Fibroblast of lung (primary cell): ENCODE results near the gene YPEL3. TPM values are rescaled to one million over a fixed set of nuclear protein-coding genes. Genes with fewer than 3 reads are reported as not detected.

Experiments
- DNase-seq, 2 donors: peaks; one replicate each; pipeline versions ENCODE4 v3.0.0 to v3.0.0-alpha.2; 2010; ENCODE audit warnings: low read depth in 2 of 2
- H2AFZ ChIP-seq: 2 replicates; pipeline ENCODE4 v1.5.1; 2012; ENCODE audit warnings: low read length, control low read depth, inconsistent platforms
- H3K27ac ChIP-seq: 2 replicates; pipeline ENCODE4 v1.5.1; 2011; ENCODE audit warnings: low read length, control low read depth; ENCODE audit not compliant: insufficient read depth
- H3K27me3 ChIP-seq: 2 replicates; pipeline ENCODE4 v1.5.1; 2011; ENCODE audit warnings: mild to moderate bottlenecking, low read length; ENCODE audit not compliant: control insufficient read depth, insufficient read depth
- H3K36me3 ChIP-seq: 2 replicates; pipeline ENCODE4 v1.5.1; 2011; ENCODE audit warnings: low read length; ENCODE audit not compliant: control insufficient read depth, insufficient read depth
- H3K4me1 ChIP-seq: 2 replicates; pipeline ENCODE4 v1.5.1; 2011; ENCODE audit warnings: low read length; ENCODE audit not compliant: control insufficient read depth, insufficient read depth; ENCODE audit errors: extremely low read depth
- H3K4me2 ChIP-seq: 2 replicates; pipeline ENCODE4 v1.5.1; 2011; ENCODE audit warnings: low read length, control low read depth; ENCODE audit not compliant: insufficient read depth; ENCODE audit errors: extremely low read depth
- H3K4me3 ChIP-seq, 4 experiments: fragments of 200-600 bp in 1 of 4; sonication (generic) in 1 of 4; replicated peaks in 1 of 4; 2 replicates each; pipeline ENCODE4 v1.5.1; 2011 to 2016; ENCODE audit warnings: low read length in 4 of 4, low read depth in 3 of 4, mild to moderate bottlenecking in 3 of 4, control low read depth in 2 of 4, inconsistent platforms in 1 of 4, mixed read lengths in 1 of 4; ENCODE audit not compliant: insufficient read depth in 1 of 4; ENCODE audit errors: control extremely low read depth in 1 of 4
- H3K79me2 ChIP-seq: 2 replicates; pipeline ENCODE4 v1.5.1; 2012; ENCODE audit warnings: mild to moderate bottlenecking, low read length, inconsistent platforms; ENCODE audit not compliant: control insufficient read depth, insufficient read depth
- H3K9ac ChIP-seq: 2 replicates; pipeline ENCODE4 v1.5.1; 2011; ENCODE audit warnings: mild to moderate bottlenecking, low read length, control low read depth; ENCODE audit not compliant: insufficient read depth
- H3K9me3 ChIP-seq: 2 replicates; pipeline ENCODE4 v1.5.1; 2012; ENCODE audit warnings: low read depth, low read length; ENCODE audit not compliant: control insufficient read depth, insufficient read depth
- H4K20me1 ChIP-seq: 2 replicates; pipeline ENCODE4 v1.5.1; 2011; ENCODE audit warnings: low read length; ENCODE audit not compliant: control insufficient read depth, insufficient read depth; ENCODE audit errors: extremely low read depth
- EZH2 ChIP-seq: IDR thresholded peaks from 2 replicates; pipeline ENCODE4 v1.5.1; 2012; ENCODE audit warnings: low read length, control low read depth, mild to moderate bottlenecking; ENCODE audit errors: missing control alignments
- polyA plus RNA-seq, 2 donors: library from polyadenylated mRNA; depleted of rRNA in 1 of 2; stranded (reverse) in 1 of 2; unstranded in 1 of 2; fragments of >200 nt; gene quantifications; 2 replicates each; pipeline ENCODE4 v1.2.1, GENCODE V29; 2011 to 2012; ENCODE audit warnings: missing spikeins in 1 of 2
- total RNA-seq: library from RNA; depleted of rRNA; stranded (reverse); fragments of >200 nt; gene quantifications from 2 replicates; pipeline ENCODE4 v1.2.1, GENCODE V29; 2014
- TF ChIP-seq, protein P1 (sequence below), 2 donors: IDR thresholded peaks in 1 of 2; conservative IDR thresholded peaks in 1 of 2; 1 replicate in 1 of 2; 2 replicates in 1 of 2; pipeline ENCODE4 v1.5.1; 2011 to 2012; ENCODE audit warnings: low read length in 2 of 2, control low read depth in 1 of 2, inconsistent platforms in 1 of 2, low read depth in 1 of 2, mild to moderate bottlenecking in 1 of 2

YPEL3 gene
- total and polyA plus RNA-seq, 2 donors (not counting 1 experiment from before 2014, with no cell fraction given): 16.0 to 21.4 TPM

DNA sequence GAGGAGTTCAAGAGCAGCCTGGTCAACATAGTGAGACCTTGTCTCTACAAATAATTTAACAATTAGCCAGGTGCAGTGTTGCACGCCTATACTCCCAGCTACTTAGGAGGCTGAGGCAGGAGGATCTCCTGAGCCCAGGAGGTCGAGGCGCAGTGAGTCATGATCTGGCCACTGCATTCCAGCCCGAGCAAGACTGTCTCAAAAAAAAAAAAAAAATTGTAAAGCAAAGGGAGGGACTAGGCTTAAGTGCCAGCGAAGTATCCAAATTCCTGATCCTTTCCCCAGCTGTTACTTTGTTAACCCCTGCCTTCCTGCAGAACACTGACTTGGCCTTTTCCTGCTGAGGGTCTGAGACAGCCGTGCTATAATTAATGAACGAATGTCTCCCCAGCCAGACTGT lies 14.6 kb upstream of the YPEL3 start:
- Histone ChIP-seq H4K20me1 (no peaks in the 10 kb centered on the region), H3K27me3 (no peaks in the 10 kb centered on the region), H3K79me2 (no peaks in the 10 kb centered on the region), H3K9me3 (no peaks in the 10 kb centered on the region), H3K9ac (no peak overlapping the region), H3K36me3 (peaks cover 20% of the 10 kb centered on the region), H3K4me1 (peaks cover 8% of the 10 kb centered on the region), H3K27ac (no peak overlapping the region), H3K4me2 (no peak overlapping the region), H2AFZ (no peak overlapping the region), H3K4me3 (no peak overlapping the region)
- DNase-seq: peak; percentile 21 to 26
- TF ChIP-seq, protein P1, sequence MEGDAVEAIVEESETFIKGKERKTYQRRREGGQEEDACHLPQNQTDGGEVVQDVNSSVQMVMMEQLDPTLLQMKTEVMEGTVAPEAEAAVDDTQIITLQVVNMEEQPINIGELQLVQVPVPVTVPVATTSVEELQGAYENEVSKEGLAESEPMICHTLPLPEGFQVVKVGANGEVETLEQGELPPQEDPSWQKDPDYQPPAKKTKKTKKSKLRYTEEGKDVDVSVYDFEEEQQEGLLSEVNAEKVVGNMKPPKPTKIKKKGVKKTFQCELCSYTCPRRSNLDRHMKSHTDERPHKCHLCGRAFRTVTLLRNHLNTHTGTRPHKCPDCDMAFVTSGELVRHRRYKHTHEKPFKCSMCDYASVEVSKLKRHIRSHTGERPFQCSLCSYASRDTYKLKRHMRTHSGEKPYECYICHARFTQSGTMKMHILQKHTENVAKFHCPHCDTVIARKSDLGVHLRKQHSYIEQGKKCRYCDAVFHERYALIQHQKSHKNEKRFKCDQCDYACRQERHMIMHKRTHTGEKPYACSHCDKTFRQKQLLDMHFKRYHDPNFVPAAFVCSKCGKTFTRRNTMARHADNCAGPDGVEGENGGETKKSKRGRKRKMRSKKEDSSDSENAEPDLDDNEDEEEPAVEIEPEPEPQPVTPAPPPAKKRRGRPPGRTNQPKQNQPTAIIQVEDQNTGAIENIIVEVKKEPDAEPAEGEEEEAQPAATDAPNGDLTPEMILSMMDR (conservative IDR thresholded peaks at IDR 0.05 in 1 of 2, IDR thresholded peaks at IDR 0.05 in 1 of 2; ENCODE audit: low read depth in 1 of 2, low read length in 2 of 2): no peak

DNA sequence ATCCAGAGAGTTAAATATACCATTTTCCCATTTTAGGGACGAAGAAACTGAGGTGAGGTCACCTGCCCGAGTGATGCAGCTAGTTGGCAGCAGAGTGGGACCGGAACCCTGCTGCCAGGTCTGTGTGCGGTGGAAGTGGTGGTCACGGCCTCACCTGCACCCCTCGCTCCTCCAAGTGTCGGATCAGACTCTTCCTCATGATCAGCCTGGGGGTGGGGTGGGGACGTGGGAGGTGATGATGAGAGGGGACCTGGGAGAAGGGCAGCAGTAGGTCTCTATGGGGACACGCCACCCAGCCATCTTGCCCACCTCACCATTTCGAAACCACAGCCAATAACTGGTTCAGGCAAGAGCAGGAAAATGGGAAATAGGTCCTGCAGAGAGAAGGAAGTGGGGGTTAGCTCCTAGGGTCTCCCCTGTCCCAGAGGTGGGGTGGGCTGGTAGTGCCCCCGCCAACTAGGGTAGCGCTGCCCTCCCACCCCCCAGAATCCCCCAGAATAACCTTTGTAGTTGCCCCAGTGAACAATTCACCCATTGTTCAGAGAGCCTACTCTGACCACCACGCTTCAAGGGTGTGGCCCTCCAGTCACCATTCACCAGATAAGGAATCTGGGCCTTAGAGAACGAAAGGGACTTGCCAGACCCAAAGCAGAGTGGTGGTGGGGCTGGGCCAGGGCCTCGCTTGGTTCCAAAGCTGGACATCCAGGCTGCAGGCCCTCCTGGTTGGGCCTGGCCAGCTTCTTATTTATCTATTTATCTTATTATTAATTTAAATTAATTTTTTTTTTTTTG lies 12.2 kb upstream of the YPEL3 start:
- DNase-seq: no peak

DNA sequence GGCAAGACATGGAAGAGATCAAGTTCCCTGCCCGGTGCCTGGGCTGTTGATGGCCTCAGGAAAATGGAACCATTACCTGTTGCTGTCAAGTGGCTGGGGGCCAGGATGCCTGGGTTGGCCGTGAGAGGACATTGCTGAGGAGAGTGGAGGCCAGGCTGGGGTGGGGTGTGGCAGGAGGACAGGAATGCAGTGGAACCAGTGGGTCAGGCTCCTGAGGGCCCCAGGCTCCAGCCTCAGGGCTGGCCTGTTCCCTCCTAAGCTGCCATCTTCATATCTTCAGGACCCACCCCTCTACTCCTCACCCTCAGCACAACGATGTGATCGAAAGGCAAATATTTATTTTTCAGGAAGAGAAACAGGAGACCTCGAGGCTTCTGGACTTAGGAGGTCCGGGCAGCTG lies 8.5 kb upstream of the YPEL3 start:
- H3K9ac ChIP-seq: no peak overlapping the region
- DNase-seq: no peak
- H3K79me2 ChIP-seq: no peaks in the 10 kb centered on the region
- no peak overlapping the region for H3K4me2 ChIP-seq
- no peaks in the 10 kb centered on the region for H3K4me1 ChIP-seq
- peaks cover 7% of the 10 kb centered on the region for H3K36me3 ChIP-seq
- no peaks in the 10 kb centered on the region for H3K9me3 ChIP-seq
- no peak overlapping the region for H2AFZ ChIP-seq
- TF ChIP-seq EZH2: no peak
- TF ChIP-seq, protein P1 (conservative IDR thresholded peaks at IDR 0.05 in 1 of 2, IDR thresholded peaks at IDR 0.05 in 1 of 2; ENCODE audit: low read depth in 1 of 2, low read length in 2 of 2): no peak
- no peaks in the 10 kb centered on the region for H4K20me1 ChIP-seq
- no peak overlapping the region for H3K4me3 ChIP-seq
- no peak overlapping the region for H3K27ac ChIP-seq
- H3K27me3 ChIP-seq: no peaks in the 10 kb centered on the region

More for the DNA sequence above, 12.2 kb upstream of the YPEL3 start:
- Histone ChIP-seq H4K20me1 (no peaks in the 10 kb centered on the region), H3K9me3 (no peaks in the 10 kb centered on the region), H3K4me1 (peaks cover 3% of the 10 kb centered on the region), H3K9ac (no peak overlapping the region), H3K36me3 (peaks cover 16% of the 10 kb centered on the region), H3K27ac (no peak overlapping the region), H3K4me2 (no peak overlapping the region), H3K79me2 (no peaks in the 10 kb centered on the region), H3K27me3 (no peaks in the 10 kb centered on the region), H2AFZ (no peak overlapping the region), H3K4me3 (no peak overlapping the region)
- no peak for TF ChIP-seq EZH2
- TF ChIP-seq, protein P1 (conservative IDR thresholded peaks at IDR 0.05 in 1 of 2, IDR thresholded peaks at IDR 0.05 in 1 of 2; ENCODE audit: low read depth in 1 of 2, low read length in 2 of 2): no peak
